C4-2B (cell line): ENCODE data around the gene ARSJ.

Experiments used
- CTCF ChIP-seq: fragments of 450-650 bp; conservative IDR thresholded peaks from 2 replicates; pipeline ENCODE4 v1.5.1; 2017; ENCODE audit warnings: mild to moderate bottlenecking
- ZFX ChIP-seq: fragments of 450-650 bp; IDR thresholded peaks from 2 replicates; pipeline ENCODE4 v1.6.1; 2017

- TF ChIP-seq CTCF, result peak; percentile 79
- no peak for TF ChIP-seq ZFX
Measured at GRCh38 chr4:113952452-113953029, 26.9 kb downstream of the ARSJ start.
